MG63 (cell line): ENCODE data around the gene ACTL10. TPM values are rescaled to one million over a fixed set of nuclear protein-coding genes. Genes with fewer than 3 reads are reported as not detected.

Experiments
- DNase-seq: peaks from one replicate; pipeline ENCODE4 v3.0.0-alpha.2; 2020
- H3K27me3 ChIP-seq: fragments of 250-450 bp; sonication (Bioruptor Pico); 2 replicates; pipeline ENCODE4 v1.5.1; 2020; ENCODE audit warnings: mild to moderate bottlenecking, moderate library complexity
- H3K36me3 ChIP-seq: fragments of 250-450 bp; sonication (Bioruptor Pico); 2 replicates; pipeline ENCODE4 v1.5.1; 2020; ENCODE audit warnings: mild to moderate bottlenecking, moderate library complexity
- H3K4me3 ChIP-seq: fragments of 250-450 bp; sonication (Bioruptor Pico); 2 replicates; pipeline ENCODE4 v1.5.1; 2020; ENCODE audit warnings: mild to moderate bottlenecking, moderate library complexity
- H3K9me3 ChIP-seq: fragments of 250-450 bp; sonication (Bioruptor Pico); 2 replicates; pipeline ENCODE4 v1.5.1; 2020; ENCODE audit warnings: mild to moderate bottlenecking, moderate library complexity
- total RNA-seq: library from RNA; depleted of rRNA; stranded (reverse); fragments of >200 nt; shearing (Covaris generic); gene quantifications from 2 replicates; pipeline ENCODE4 v1.2.3, GENCODE V29; 2014; ENCODE audit warnings: low replicate concordance

The ACTL10 gene
- total RNA-seq, 1 experiment from 2014 or later, result 3.5 TPM

DNA sequence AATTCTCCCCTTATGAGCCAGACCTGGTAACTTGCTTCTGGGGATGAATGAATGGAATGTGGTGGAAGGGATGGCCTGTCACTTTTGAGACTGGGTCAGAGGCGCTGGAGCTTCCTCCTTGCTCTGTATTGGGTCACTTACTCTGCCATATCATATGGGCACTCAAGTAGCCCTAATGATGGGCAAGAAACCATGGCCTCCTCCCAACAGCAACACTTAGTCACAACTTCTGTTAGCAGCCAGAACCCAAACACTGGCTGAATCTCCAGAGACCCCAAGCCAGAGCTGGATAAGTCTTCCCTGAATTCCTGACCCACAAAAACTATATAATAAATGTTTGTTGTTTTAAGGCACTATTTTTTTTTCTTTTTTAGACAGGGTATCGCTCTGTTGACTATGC lies 13.9 kb downstream of the ACTL10 start:
- no peaks in the 10 kb centered on the region for H3K27me3 ChIP-seq
- peaks cover 39% of the 10 kb centered on the region for H3K36me3 ChIP-seq
- no peak overlapping the region for H3K4me3 ChIP-seq
- no peaks in the 10 kb centered on the region for H3K9me3 ChIP-seq
- peak; percentile 80 for DNase-seq

DNA sequence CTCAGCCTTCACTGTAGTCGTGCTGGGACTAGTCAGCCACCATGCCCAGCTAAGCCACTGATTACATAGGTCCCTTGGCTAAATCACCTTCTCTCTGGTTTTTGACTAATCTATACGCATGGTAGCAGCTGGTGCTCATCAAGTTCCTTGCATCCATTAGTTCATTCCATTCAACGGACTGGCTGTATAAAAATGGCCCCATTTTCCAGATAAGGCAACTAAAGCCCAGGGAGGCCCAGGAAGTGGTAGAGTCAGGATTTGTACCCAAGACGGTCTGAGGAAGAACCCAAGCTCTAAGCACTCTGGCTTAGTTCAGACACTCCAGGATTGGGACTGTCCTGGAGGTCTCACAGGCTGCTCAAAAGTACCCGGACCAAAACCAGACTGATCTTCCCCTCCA lies 14.5 kb downstream of the ACTL10 start:
- Histone ChIP-seq H3K27me3 (no peaks in the 10 kb centered on the region), H3K36me3 (peaks cover 39% of the 10 kb centered on the region), H3K4me3 (no peak overlapping the region), H3K9me3 (no peaks in the 10 kb centered on the region)
- DNase-seq, result no peak

DNA sequence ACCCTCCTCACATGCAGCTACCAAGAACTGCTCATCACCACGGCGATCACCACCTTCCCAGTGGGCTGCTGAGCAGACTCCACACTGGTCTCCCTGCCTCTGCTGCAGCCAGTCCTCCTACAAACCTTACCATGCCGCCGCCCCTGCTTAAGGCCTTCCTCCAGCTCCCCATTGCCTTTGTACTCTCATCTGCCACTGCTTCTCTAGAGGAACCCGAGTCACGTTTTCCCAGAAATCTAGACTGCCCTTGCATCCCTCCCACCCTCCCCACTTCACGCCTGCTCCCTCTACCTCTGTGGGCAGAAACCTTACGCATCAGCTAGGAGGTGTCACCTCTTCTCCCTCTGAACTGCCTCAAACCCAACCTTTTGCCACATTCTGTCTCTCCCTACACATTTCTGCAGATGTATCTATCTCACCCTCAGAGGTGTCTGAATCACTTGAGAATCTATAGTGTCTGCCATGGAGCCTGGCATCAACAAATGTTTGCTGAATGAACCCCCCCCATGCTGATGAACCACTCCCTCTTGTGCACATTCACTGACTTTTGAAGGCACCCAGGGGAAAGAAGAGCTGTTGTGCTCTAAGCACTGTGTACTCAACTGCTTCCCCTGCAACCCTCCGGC lies 15.1 kb downstream of the ACTL10 start:
- Histone ChIP-seq H3K9me3 (no peaks in the 10 kb centered on the region), H3K27me3 (no peaks in the 10 kb centered on the region), H3K36me3 (peaks cover 39% of the 10 kb centered on the region), H3K4me3 (no peak overlapping the region)
- DNase-seq, result no peak

DNA sequence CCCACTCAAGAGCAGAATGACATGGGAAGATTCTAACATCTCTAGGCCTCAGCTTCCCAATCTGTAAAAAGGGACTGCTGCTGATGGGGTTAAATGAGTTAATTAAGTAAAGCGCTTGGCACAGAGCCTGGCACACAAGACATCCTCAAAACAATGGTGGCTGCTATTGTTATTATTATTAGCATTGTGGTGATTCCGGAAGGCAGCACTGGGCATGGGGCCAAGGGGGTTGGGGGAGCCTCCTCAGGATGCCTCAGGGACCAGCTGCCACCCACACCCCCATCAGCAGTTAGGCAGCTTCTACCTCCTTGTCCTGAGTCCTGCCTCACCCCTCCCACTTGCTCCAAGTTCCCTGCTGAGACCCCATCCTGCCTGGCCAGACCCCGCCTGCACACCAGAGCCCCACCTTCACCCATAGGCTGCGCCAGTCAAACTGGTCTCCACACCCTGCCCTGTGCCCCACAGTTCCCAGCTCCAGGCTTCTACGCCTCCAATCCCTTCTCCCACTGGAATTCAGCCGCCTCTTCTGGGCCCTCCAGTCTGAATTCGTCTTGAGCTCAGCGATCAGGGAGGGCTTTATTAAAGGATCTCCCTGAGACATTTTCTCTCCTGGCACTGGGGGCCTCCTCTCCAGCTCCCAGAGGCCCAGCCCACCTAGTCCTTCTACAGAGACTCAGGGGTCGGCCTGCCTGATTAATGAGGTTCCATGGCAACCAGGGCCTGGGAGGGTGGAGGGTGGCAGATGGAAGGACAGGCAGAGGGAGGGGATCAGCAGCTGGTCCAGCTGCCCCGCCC lies 18.0 kb downstream of the ACTL10 start:
- Histone ChIP-seq H3K27me3 (no peaks in the 10 kb centered on the region), H3K4me3 (peak overlapping the region; percentile 56)

GRCh38 chr20:33685328-33686099 lies 18.8 kb downstream of the ACTL10 start:
- H3K36me3 ChIP-seq, result peaks cover 9% of the 10 kb centered on the region
- H3K4me3 ChIP-seq, result peak overlapping the region; percentile 56
- no peaks in the 10 kb centered on the region for H3K27me3 ChIP-seq
- peak; percentile 69 for DNase-seq
- no peaks in the 10 kb centered on the region for H3K9me3 ChIP-seq

More for the DNA sequence above, 18.0 kb downstream of the ACTL10 start:
- H3K36me3 ChIP-seq, result peaks cover 16% of the 10 kb centered on the region
- DNase-seq, result peak; percentile 43
- no peaks in the 10 kb centered on the region for H3K9me3 ChIP-seq

DNA sequence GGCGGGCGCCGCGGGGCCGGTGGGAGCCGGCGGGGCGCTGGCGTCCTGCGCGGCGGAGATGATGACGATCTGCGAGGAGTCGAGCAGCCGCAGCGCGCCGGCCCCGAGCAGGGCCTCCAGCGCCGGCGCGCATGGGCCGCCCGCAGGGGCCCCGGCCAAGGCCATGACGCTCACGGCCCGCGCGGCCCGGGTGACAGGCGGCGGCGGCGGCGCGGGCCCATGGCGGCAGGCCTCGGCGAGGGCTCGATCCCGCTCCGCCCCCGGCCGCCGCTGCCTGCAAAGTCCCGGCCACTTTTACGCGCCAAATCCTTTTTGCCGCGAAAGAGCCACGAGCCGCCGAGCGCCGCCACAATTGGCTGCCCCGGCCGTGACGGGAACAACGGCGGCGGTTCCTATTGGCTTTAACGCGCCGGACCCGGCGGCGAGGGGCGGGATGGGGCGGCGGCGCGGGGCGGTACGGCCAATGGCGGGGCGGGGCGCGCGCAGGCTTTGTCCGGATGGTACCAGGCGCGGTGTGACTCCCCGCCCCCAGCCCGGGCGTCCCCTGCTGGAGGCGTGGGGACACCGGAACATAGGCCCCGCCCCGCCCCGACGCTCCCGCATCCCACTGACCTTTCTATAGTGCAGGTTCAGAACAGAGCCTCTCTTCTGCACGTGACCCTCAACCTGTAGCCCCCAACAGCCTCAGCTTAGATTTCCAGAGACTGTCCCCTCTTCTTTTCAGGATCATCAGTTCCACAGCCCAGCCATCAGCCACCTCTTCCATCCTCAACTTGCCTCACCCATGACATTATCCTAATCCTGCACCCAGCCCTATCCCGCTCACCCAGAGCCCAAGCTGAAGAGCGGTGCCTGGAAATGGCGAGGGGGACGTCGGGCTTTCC lies 19.6 kb downstream of the ACTL10 start, which contains the start of gene E2F1:
TSS of gene E2F1 (minus strand) at position 286 of the 884 bp plus-strand sequence. CDS start at position 165, 121 bp downstream.
- Histone ChIP-seq H3K9me3 (no peaks in the 10 kb centered on the region), H3K4me3 (peak within 1 kb of the TSS; percentile 56), H3K36me3 (peaks cover 7% of the 10 kb centered on the region), H3K27me3 (no peaks in the 10 kb centered on the region)
- peak; percentile 96 for DNase-seq

GRCh38 chr20:33686984-33687366 lies 20.2 kb downstream of the ACTL10 start:
- peaks cover 7% of the 10 kb centered on the region for H3K36me3 ChIP-seq
- H3K27me3 ChIP-seq, result no peaks in the 10 kb centered on the region
- DNase-seq, result no peak
- H3K9me3 ChIP-seq, result no peaks in the 10 kb centered on the region
- peak overlapping the region; percentile 29 for H3K4me3 ChIP-seq

- Histone ChIP-seq H3K4me3 (no peak overlapping the region), H3K36me3 (peaks cover 7% of the 10 kb centered on the region), H3K27me3 (no peaks in the 10 kb centered on the region), H3K9me3 (no peaks in the 10 kb centered on the region)
- peak; percentile 52 for DNase-seq
Observed at GRCh38 chr20:33687370-33687915, 20.7 kb downstream of the ACTL10 start.

- no peaks in the 10 kb centered on the region for H3K9me3 ChIP-seq
- no peak for DNase-seq
- no peaks in the 10 kb centered on the region for H3K27me3 ChIP-seq
- H3K36me3 ChIP-seq, result peaks cover 5% of the 10 kb centered on the region
- no peak overlapping the region for H3K4me3 ChIP-seq
Observed at GRCh38 chr20:33687993-33688937, 21.5 kb downstream of the ACTL10 start.

- Histone ChIP-seq H3K36me3 (peaks cover under 1% of the 10 kb centered on the region), H3K9me3 (no peaks in the 10 kb centered on the region), H3K27me3 (no peaks in the 10 kb centered on the region), H3K4me3 (no peak overlapping the region)
- no peak for DNase-seq
Observed at GRCh38 chr20:33688938-33689424, 22.2 kb downstream of the ACTL10 start.

- H3K9me3 ChIP-seq, result no peaks in the 10 kb centered on the region
- H3K4me3 ChIP-seq, result no peak overlapping the region
- DNase-seq, result no peak
- no peaks in the 10 kb centered on the region for H3K36me3 ChIP-seq
- no peaks in the 10 kb centered on the region for H3K27me3 ChIP-seq
Observed at GRCh38 chr20:33689493-33689892, 22.8 kb downstream of the ACTL10 start.

DNA sequence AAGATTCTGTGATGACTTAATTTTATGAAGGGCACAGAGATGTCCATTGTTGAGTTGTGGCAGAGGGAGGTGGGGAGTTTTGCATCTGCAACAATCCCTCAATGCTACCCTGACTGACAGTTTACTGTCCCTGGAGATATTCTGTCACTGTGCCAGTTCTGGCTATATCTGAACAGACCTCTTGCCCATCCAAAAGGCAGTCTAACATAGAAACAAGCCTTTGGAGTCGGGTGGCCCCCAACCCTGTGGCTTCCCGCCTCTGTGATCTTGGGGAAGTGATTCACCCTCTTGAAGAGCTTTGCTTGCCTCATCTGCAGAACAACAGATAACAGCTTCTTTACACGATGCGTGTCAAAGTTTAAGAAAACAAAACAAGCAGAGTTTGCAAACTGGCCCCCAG lies 23.2 kb downstream of the ACTL10 start:
- Histone ChIP-seq H3K4me3 (no peak overlapping the region), H3K9me3 (no peaks in the 10 kb centered on the region), H3K27me3 (no peaks in the 10 kb centered on the region), H3K36me3 (no peaks in the 10 kb centered on the region)
- peak; percentile 42 for DNase-seq

GRCh38 chr20:33693289-33693688 lies 26.5 kb downstream of the ACTL10 start:
- no peak overlapping the region for H3K4me3 ChIP-seq
- no peaks in the 10 kb centered on the region for H3K27me3 ChIP-seq
- no peaks in the 10 kb centered on the region for H3K9me3 ChIP-seq
- H3K36me3 ChIP-seq, result no peaks in the 10 kb centered on the region
- no peak for DNase-seq

DNA sequence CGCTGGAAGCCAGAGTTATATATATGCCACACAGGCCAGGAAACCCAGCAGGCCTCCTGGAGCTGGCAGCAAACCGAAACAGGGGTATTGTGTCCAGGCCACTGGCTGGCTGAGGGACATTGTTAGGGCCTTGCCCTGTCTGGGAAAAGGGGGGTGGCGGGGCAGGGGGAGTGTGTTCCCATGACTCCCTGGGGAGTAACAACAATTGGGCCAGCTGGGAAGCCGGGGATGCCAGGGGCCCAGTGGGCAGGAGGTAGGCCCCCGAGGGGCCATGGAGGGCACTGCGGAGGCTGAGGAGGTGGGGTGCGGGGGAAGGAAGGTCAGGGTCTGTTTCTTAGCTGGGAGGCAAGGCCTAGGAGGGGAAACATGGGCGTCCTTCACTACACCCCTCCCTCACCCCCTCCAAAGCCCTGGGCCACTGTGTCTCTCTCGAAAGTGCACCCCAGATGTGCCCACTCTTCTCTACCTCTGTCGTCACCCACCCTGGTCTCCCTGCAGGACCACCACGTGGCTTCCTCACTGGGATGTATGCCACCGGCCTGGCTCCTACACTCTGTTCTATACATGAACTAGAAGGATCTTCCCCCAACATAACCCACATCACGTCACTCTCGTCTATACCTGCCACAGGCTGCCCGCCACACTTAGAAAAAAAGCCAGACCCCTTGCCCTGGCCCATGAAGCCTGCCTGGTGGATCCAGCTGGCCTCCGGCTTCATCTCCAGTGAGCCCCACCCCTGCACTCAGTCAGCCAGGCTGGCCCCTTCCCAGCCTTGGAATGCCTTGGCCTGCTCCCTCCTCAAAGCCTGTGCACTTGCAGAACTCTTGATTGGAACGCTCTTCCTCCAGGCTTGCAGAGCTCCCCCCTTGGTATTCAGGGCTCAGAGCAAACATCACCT lies 27.2 kb downstream of the ACTL10 start:
- Histone ChIP-seq H3K9me3 (no peaks in the 10 kb centered on the region), H3K4me3 (no peak overlapping the region), H3K36me3 (no peaks in the 10 kb centered on the region), H3K27me3 (no peaks in the 10 kb centered on the region)
- peak; percentile 83 for DNase-seq
